Endothelial cell of umbilical vein (primary cell): ENCODE data around the gene RAB18.

Source experiments
- EZH2 ChIP-seq: IDR thresholded peaks from 2 replicates; pipeline ENCODE4 v1.6.1; 2012; ENCODE audit warnings: borderline replicate concordance, low read depth, mild to moderate bottlenecking, moderate library complexity, low read length, inconsistent platforms; ENCODE audit not compliant: severe bottlenecking
- FOS ChIP-seq: IDR thresholded peaks from 2 replicates; pipeline ENCODE4 v1.6.1; 2011; ENCODE audit warnings: mild to moderate bottlenecking, low read length, moderate library complexity, borderline replicate concordance; ENCODE audit not compliant: insufficient read depth
- JUN ChIP-seq: IDR thresholded peaks from 2 replicates; pipeline ENCODE4 v1.6.1; 2011; ENCODE audit warnings: borderline replicate concordance, low read depth; ENCODE audit not compliant: insufficient read length, insufficient read depth
- MYC ChIP-seq: IDR thresholded peaks from one replicate; pipeline ENCODE4 v1.6.1; 2011; ENCODE audit warnings: mild to moderate bottlenecking, low read depth, low read length
- POLR2A ChIP-seq: IDR thresholded peaks from 2 replicates; pipeline ENCODE4 v1.6.1; 2012; ENCODE audit warnings: low read depth, mild to moderate bottlenecking, control low read depth, low read length
- POLR2AphosphoS5 ChIP-seq: IDR thresholded peaks from 2 replicates; pipeline ENCODE4 v1.6.1; 2012; ENCODE audit warnings: low read depth, mild to moderate bottlenecking, control low read depth, low read length, moderate library complexity; ENCODE audit not compliant: insufficient read depth
- TF ChIP-seq, protein P1 (sequence below), 2 donors: IDR thresholded peaks; 1 replicate in 1 of 2; 2 replicates in 1 of 2; pipeline ENCODE4 v1.5.1; 2011; ENCODE audit warnings: low read length in 2 of 2, mild to moderate bottlenecking in 2 of 2, moderate library complexity in 2 of 2, control low read depth in 1 of 2, inconsistent platforms in 1 of 2, low read depth in 1 of 2; ENCODE audit not compliant: insufficient read depth in 1 of 2; ENCODE audit errors: extremely low read depth in 1 of 2
- TF ChIP-seq, protein P2 (sequence below): IDR thresholded peaks from 2 replicates; pipeline ENCODE4 v1.6.1; 2011; ENCODE audit not compliant: insufficient read depth, insufficient read length

GRCh38 chr10:27564398-27564797 is 60.3 kb downstream of the RAB18 start:
- TF ChIP-seq EZH2 (no peak), POLR2AphosphoS5 (no peak), JUN (no peak), POLR2A (no peak), FOS (no peak), MYC (no peak)
- TF ChIP-seq, protein P1, sequence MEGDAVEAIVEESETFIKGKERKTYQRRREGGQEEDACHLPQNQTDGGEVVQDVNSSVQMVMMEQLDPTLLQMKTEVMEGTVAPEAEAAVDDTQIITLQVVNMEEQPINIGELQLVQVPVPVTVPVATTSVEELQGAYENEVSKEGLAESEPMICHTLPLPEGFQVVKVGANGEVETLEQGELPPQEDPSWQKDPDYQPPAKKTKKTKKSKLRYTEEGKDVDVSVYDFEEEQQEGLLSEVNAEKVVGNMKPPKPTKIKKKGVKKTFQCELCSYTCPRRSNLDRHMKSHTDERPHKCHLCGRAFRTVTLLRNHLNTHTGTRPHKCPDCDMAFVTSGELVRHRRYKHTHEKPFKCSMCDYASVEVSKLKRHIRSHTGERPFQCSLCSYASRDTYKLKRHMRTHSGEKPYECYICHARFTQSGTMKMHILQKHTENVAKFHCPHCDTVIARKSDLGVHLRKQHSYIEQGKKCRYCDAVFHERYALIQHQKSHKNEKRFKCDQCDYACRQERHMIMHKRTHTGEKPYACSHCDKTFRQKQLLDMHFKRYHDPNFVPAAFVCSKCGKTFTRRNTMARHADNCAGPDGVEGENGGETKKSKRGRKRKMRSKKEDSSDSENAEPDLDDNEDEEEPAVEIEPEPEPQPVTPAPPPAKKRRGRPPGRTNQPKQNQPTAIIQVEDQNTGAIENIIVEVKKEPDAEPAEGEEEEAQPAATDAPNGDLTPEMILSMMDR (IDR thresholded peaks at IDR 0.05; ENCODE audit: extremely low read depth in 1 of 2, insufficient read depth in 1 of 2, low read depth in 1 of 2, low read length in 2 of 2), result no peak
- TF ChIP-seq, protein P2, sequence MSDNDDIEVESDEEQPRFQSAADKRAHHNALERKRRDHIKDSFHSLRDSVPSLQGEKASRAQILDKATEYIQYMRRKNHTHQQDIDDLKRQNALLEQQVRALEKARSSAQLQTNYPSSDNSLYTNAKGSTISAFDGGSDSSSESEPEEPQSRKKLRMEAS, result no peak
